H1 (cell line): ENCODE results near the gene PWP1. TPM values are rescaled to one million over a fixed set of nuclear protein-coding genes. Genes with fewer than 3 reads are reported as not detected.

Experiments used
- CTCF ChIA-PET: fragments of 300-600 bp; sonication (Branson Sonifier 250); formaldehyde crosslinking; loops from one replicate; lab custom pipeline; 2021; ENCODE audit not compliant: partially characterized antibody; lab: Charles Lee
- POLR2A ChIA-PET: fragments of 300-600 bp; sonication (Branson Sonifier 250); formaldehyde crosslinking; loops from one replicate; lab custom pipeline; 2021; ENCODE audit warnings: inconsistent platforms; ENCODE audit not compliant: partially characterized antibody; lab: Charles Lee
- DNase-seq, 2 experiments: peaks; one replicate each; pipeline versions ENCODE4 v3.0.0 to v3.0.0-alpha.2; 2010 to 2022; ENCODE audit warnings: low spot score in 2 of 2, low read depth in 1 of 2, mixed read lengths in 1 of 2
- FAIRE-seq: peaks from 2 replicates; lab custom pipeline; 2011; peaks lifted over from hg19 to GRCh38; lab: Jason Lieb, UNC
- H2AFZ ChIP-seq: 2 replicates; pipeline ENCODE4 v1.8.1; 2012; ENCODE audit warnings: low read length, inconsistent platforms
- H2AK5ac ChIP-seq: 2 replicates; pipeline ENCODE4 v1.6.1; 2013; ENCODE audit warnings: low read depth, low read length
- H2BK120ac ChIP-seq: replicated peaks from 2 replicates; pipeline ENCODE3; 2013; ENCODE audit warnings: low read depth, low read length, inconsistent platforms
- H2BK12ac ChIP-seq: 2 replicates; pipeline ENCODE4 v1.6.1; 2013; ENCODE audit warnings: low read depth, low read length
- H2BK15ac ChIP-seq: 2 replicates; pipeline ENCODE4 v1.6.1; 2013; ENCODE audit warnings: low read length
- H2BK20ac ChIP-seq: 2 replicates; pipeline ENCODE4 v1.6.1; 2013; ENCODE audit warnings: low read length
- H2BK5ac ChIP-seq: 2 replicates; pipeline ENCODE4 v1.6.1; 2013; ENCODE audit warnings: low read depth, low read length
- H3K14ac ChIP-seq: 2 replicates; pipeline ENCODE4 v1.6.1; 2013; ENCODE audit warnings: inconsistent platforms; ENCODE audit not compliant: insufficient read length
- H3K18ac ChIP-seq: 2 replicates; pipeline ENCODE4 v1.6.1; 2013; ENCODE audit warnings: low read length; ENCODE audit errors: extremely low read depth
- H3K23ac ChIP-seq: 2 replicates; pipeline ENCODE4 v1.6.1; 2013; ENCODE audit warnings: inconsistent platforms; ENCODE audit not compliant: insufficient read length
- H3K23me2 ChIP-seq: 2 replicates; pipeline ENCODE4 v1.6.1; 2013; ENCODE audit warnings: low read depth, low read length
- H3K27ac ChIP-seq: 2 replicates; pipeline ENCODE4 v1.6.1; 2011; ENCODE audit warnings: low read depth, low read length, inconsistent platforms
- H3K27me3 ChIP-seq, 4 experiments: replicated peaks in 1 of 4; 1 replicate in 1 of 4; 2 replicates in 3 of 4; pipeline versions ENCODE4 v1.6.1 to v1.8.1; 2011 to 2013; ENCODE audit warnings: low read length in 3 of 4, mild to moderate bottlenecking in 3 of 4, inconsistent platforms in 2 of 4, mixed read lengths in 2 of 4, moderate library complexity in 1 of 4; ENCODE audit not compliant: control insufficient read depth in 3 of 4, insufficient read depth in 3 of 4; ENCODE audit errors: extremely low read depth in 1 of 4
- H3K36me3 ChIP-seq, 4 experiments: 2 replicates each; pipeline versions ENCODE4 v1.6.1 to v1.8.1; 2011 to 2013; ENCODE audit warnings: mild to moderate bottlenecking in 4 of 4, low read length in 3 of 4, moderate library complexity in 2 of 4, control low read depth in 1 of 4, inconsistent platforms in 1 of 4; ENCODE audit not compliant: insufficient read depth in 4 of 4, control insufficient read depth in 2 of 4
- H3K4ac ChIP-seq: replicated peaks from 2 replicates; pipeline ENCODE3; 2013; ENCODE audit warnings: low read length, low read depth, mixed read lengths, inconsistent platforms; ENCODE audit not compliant: insufficient read length
- H3K4me1 ChIP-seq, 4 experiments: replicated peaks in 1 of 4; 1 replicate in 1 of 4; 2 replicates in 3 of 4; pipeline versions ENCODE4 v1.6.1 to v1.8.1; 2011 to 2013; ENCODE audit warnings: low read length in 3 of 4, inconsistent platforms in 2 of 4, mixed read lengths in 1 of 4; ENCODE audit not compliant: insufficient read depth in 4 of 4, control insufficient read depth in 3 of 4
- H3K4me2 ChIP-seq, 2 experiments: 2 replicates each; pipeline versions ENCODE4 v1.6.1 to v1.8.1; 2011 to 2013; ENCODE audit warnings: low read depth in 2 of 2, low read length in 2 of 2, control low read depth in 1 of 2, inconsistent platforms in 1 of 2, mild to moderate bottlenecking in 1 of 2; ENCODE audit not compliant: insufficient read depth in 1 of 2
- H3K4me3 ChIP-seq, 4 experiments: fragments of 200-600, 300-600 bp in 1 of 4; sonication (generic), shearing (Covaris generic), sonication (Bioruptor Twin) in 1 of 4; 2 replicates each; pipeline versions ENCODE4 v1.5.1 to v1.8.1; 2011 to 2016; ENCODE audit warnings: low read length in 4 of 4, low read depth in 3 of 4, control low read depth in 2 of 4, inconsistent platforms in 2 of 4, mild to moderate bottlenecking in 2 of 4, mixed read lengths in 1 of 4, moderate library complexity in 1 of 4; ENCODE audit not compliant: insufficient read depth in 2 of 4; ENCODE audit errors: extremely low read depth in 1 of 4
- H3K56ac ChIP-seq: replicated peaks from 2 replicates; pipeline ENCODE3; 2013; ENCODE audit warnings: low read depth, mild to moderate bottlenecking, mixed read lengths, low read length, inconsistent platforms; ENCODE audit not compliant: insufficient read length
- H3K79me1 ChIP-seq: 2 replicates; pipeline ENCODE4 v1.6.1; 2013; ENCODE audit warnings: low read depth, low read length, control low read depth
- H3K79me2 ChIP-seq, 2 experiments: 2 replicates each; pipeline versions ENCODE4 v1.6.1 to v1.8.1; 2012 to 2013; ENCODE audit warnings: low read length in 2 of 2, mild to moderate bottlenecking in 2 of 2, inconsistent platforms in 1 of 2; ENCODE audit not compliant: insufficient read depth in 2 of 2, control insufficient read depth in 1 of 2
- H3K9ac ChIP-seq, 4 experiments: replicated peaks in 1 of 4; 1 replicate in 1 of 4; 2 replicates in 3 of 4; pipeline versions ENCODE4 v1.6.1 to v1.8.1; 2011 to 2013; ENCODE audit warnings: low read depth in 3 of 4, low read length in 3 of 4, control low read depth in 2 of 4, mild to moderate bottlenecking in 2 of 4, moderate library complexity in 2 of 4, inconsistent platforms in 1 of 4; ENCODE audit errors: extremely low read depth in 1 of 4
- H3K9me3 ChIP-seq, 2 experiments: 2 replicates each; pipeline versions ENCODE4 v1.6.1 to v1.8.1; 2012 to 2013; ENCODE audit warnings: mild to moderate bottlenecking in 2 of 2, moderate library complexity in 2 of 2, control low read depth in 1 of 2, inconsistent platforms in 1 of 2, low read depth in 1 of 2, low read length in 1 of 2, mixed read lengths in 1 of 2; ENCODE audit not compliant: insufficient read depth in 2 of 2
- H4K20me1 ChIP-seq, 2 experiments: replicated peaks in 1 of 2; 2 replicates each; pipeline versions ENCODE3 to v1.8.1; 2011 to 2013; ENCODE audit warnings: inconsistent platforms in 2 of 2, low read length in 2 of 2, mild to moderate bottlenecking in 1 of 2; ENCODE audit not compliant: insufficient read depth in 2 of 2, control insufficient read depth in 1 of 2
- H4K5ac ChIP-seq: 2 replicates; pipeline ENCODE4 v1.6.1; 2013; ENCODE audit warnings: low read length, low read depth, mixed read lengths, inconsistent platforms; ENCODE audit not compliant: insufficient read length
- H4K8ac ChIP-seq: 2 replicates; pipeline ENCODE4 v1.8.0; 2013; ENCODE audit warnings: mild to moderate bottlenecking, moderate library complexity, low read length, inconsistent platforms; ENCODE audit not compliant: insufficient read depth; ENCODE audit errors: extremely low read depth
- H4K91ac ChIP-seq: replicated peaks from 2 replicates; pipeline ENCODE3; 2013; ENCODE audit warnings: low read length, mixed read lengths, inconsistent platforms; ENCODE audit not compliant: insufficient read length
- BCL11A ChIP-seq, 2 experiments: IDR thresholded peaks; one replicate each; pipeline ENCODE4 v1.6.1; 2011; ENCODE audit warnings: low read depth in 2 of 2, low read length in 2 of 2, mild to moderate bottlenecking in 2 of 2
- CREB1 ChIP-seq: IDR thresholded peaks from 2 replicates; pipeline ENCODE4 v1.6.1; 2012; ENCODE audit warnings: inconsistent platforms
- JUN ChIP-seq: IDR thresholded peaks from 2 replicates; pipeline ENCODE4 v1.6.1; 2011; ENCODE audit warnings: low read depth, mild to moderate bottlenecking, improper control_type of control experiment, low read length
- PHF8 ChIP-seq: fragments of 200-600 bp; sonication (generic); conservative IDR thresholded peaks from 2 replicates; pipeline ENCODE4 v1.7.1; 2012; ENCODE audit warnings: low read depth, mild to moderate bottlenecking, inconsistent platforms, low read length, moderate library complexity
- WGBS, 2 experiments: shearing (Covaris generic) in 1 of 2; methylation state at CpG; one replicate each; pipeline versions ENCODE4 v1.1.6 to v1.1.7; 2013 to 2015; ENCODE audit warnings: low lambda C conversion rate in 2 of 2, mixed read lengths in 2 of 2, inconsistent platforms in 1 of 2, low coverage in 1 of 2, missing lambda C conversion rate in 1 of 2; ENCODE audit not compliant: insufficient replicate concordance in 2 of 2, insufficient coverage in 1 of 2, insufficient read length in 1 of 2; ENCODE audit errors: extremely low coverage in 1 of 2, missing lambda C conversion rate in 1 of 2; 5-methylcytosine and 5-hydroxymethylcytosine counted together
- polyA plus RNA-seq, 7 experiments: library from polyadenylated mRNA; depleted of rRNA in 3 of 7; stranded (reverse) in 5 of 7; unstranded in 2 of 7; fragments of >200 nt in 5 of 7; fragments of 200-250 nt in 2 of 7; gene quantifications; 1 replicate in 5 of 7; 2 replicates in 1 of 7; 4 replicates in 1 of 7; pipeline versions ENCODE4 v1.2.1 to v1.2.3, GENCODE V29; 2011 to 2013; ENCODE audit warnings: missing spikeins in 2 of 7, mixed read lengths in 2 of 7
- total RNA-seq: library from RNA; stranded (reverse); fragmentation: NEBNext Ultra II Directional; extraction: Animal tissue kit (Norgen Biotek cat#: 25700); gene quantifications from 2 replicates; pipeline ENCODE4 v1.2.1, GENCODE V29; 2021

The PWP1 gene
- total and polyA plus RNA-seq, 2 of the 8 experiments (the other 6 are each of a cell fraction or from before 2014, with no cell fraction given), result 57.8 to 78.5 TPM

GRCh38 chr12:107704041-107704440 is 18.4 kb downstream of the PWP1 start:
- POLR2A ChIA-PET, result interaction anchor here (0.9 kb wide), 1 partner anchor 9 kb away, joined by 3 read pairs; no protein-coding TSS in a partner anchor
- no peak overlapping the region for H4K8ac ChIP-seq
- no peak overlapping the region for H4K5ac ChIP-seq
- H3K4me3 ChIP-seq, result no peak overlapping the region
- H2BK120ac ChIP-seq, result no peak overlapping the region
- H2BK12ac ChIP-seq, result no peak overlapping the region
- no peak overlapping the region for H3K14ac ChIP-seq
- no peaks in the 10 kb centered on the region for H3K4me1 ChIP-seq
- H3K36me3 ChIP-seq, result peaks cover 11 to 67% (median 55%) of the 10 kb centered on the region in 4 experiments
- H2BK20ac ChIP-seq, result no peak overlapping the region
- no peak for FAIRE-seq
- no peak overlapping the region for H4K91ac ChIP-seq
- H2AFZ ChIP-seq, result no peak overlapping the region
- H3K4ac ChIP-seq, result no peak overlapping the region
- H2AK5ac ChIP-seq, result no peak overlapping the region
- H3K79me2 ChIP-seq, result no peaks in the 10 kb centered on the region
- H3K9ac ChIP-seq, result no peak overlapping the region
- no peak for DNase-seq
- H3K27ac ChIP-seq, result no peak overlapping the region
- no peaks in the 10 kb centered on the region for H3K27me3 ChIP-seq
- H3K9me3 ChIP-seq, result 0 out of 4 replicates have a peak, but pooled peaks cover 0 to 5% of the 10 kb centered on the region in 2 experiments
- no peak overlapping the region for H3K56ac ChIP-seq
- no peak overlapping the region for H2BK5ac ChIP-seq
- H3K79me1 ChIP-seq, result peaks cover 2% of the 10 kb centered on the region; the same call in 1 of the 2 replicates
- H3K4me2 ChIP-seq, result no peak overlapping the region
- TF ChIP-seq JUN (no peak), BCL11A (IDR thresholded peaks at IDR 0.05; ENCODE audit: low read depth in 2 of 2, low read length in 2 of 2) (no peak), PHF8 (no peak), CREB1 (no peak)
- H3K23ac ChIP-seq, result no peak overlapping the region
- no peak overlapping the region for H3K18ac ChIP-seq
- no peaks in the 10 kb centered on the region for H3K23me2 ChIP-seq
- no peak overlapping the region for H2BK15ac ChIP-seq
- CTCF ChIA-PET, result interaction anchor here (0.6 kb wide), 2 partner anchors 93 to 457 kb away, joined by 3 read pairs; no protein-coding TSS in a partner anchor
- no peaks in the 10 kb centered on the region for H4K20me1 ChIP-seq
- 92% methylated on average over 5 of the region's 5 CpGs; no CpG with 5 or more reads in 1 of the 2 experiments for WGBS, 2 experiments
